Effector CD4-positive, alpha-beta T cell (primary cell): ENCODE data around the gene ITFG1.
"Not testable (repeated sequence)": the region's sequence is repeated elsewhere in the genome, so short reads cannot be mapped to it uniquely, and the experiment has no call there.

Experiments
- DNase-seq: peaks from one replicate; pipeline ENCODE4 v3.0.0-alpha.2; 2020

Gene ITFG1

DNA sequence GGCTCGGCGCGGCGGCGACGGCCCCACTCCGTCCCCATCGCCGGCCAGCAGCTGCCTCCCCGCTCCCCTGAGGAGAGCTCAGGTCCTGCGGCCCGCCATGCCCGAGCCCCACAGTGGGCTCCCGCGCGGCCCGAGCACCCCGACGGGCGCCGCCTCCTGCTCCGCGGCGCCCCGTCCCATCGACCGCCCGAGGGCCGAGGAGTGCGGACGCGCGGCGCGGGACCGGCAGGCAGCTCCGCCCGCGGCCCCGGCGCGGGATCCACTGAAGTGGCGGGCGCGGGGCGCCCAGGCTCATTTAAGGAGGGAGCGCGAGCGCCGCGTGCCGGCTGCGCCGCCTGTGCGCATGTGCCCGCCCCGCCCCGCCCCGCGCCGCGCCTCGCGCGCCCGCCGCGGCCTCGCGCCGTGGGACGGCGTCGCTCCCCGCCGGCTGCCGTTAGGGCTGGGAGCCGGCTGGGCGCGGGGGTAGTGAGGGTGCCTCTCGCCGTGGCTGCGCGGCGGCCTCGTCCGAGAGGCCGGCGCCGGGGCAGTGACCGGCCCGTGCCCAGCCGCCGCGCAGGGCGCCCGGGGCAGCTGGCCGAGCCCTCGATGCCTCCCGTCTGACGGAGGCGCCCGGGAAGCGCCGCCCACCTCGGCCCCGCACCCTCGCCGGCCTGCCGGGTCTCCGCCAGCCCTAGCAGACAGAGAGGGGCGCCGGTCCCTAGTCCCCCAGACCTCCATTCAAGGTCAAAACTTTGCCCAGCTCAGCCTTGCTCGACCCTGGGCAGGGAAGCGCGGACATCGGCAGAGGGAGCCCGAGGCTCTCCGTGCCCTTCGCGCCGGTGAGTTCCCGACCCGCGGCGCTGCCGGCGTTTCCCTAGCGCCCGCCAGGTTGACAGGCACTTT lies 316.9 kb downstream of the ITFG1 start, which contains the start of gene NETO2:
Gene NETO2, minus strand, starts transcription at position 269 of the 882 bp plus-strand sequence. CDS start 333 bp downstream, outside the sequence.
- peak; percentile 49 for DNase-seq

- DNase-seq, result peak; percentile 27
Measured at GRCh38 chr16:47142821-47143676, 317.8 kb downstream of the ITFG1 start.

DNA sequence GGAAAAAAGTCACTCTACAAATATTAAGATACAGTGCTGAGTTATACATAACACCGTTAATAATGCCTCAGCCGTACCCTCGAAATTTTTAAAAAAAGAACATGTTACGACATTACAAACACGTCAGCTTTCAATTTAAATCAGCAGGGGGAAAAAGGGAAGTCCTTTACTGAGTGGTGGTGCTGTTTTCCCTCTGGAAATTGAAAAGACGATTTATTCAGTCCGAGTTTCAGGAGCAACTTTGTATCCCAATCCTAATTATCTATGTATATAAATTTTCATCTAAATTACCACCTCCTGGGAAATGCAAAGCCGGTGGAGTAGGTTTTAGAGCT lies 318.4 kb downstream of the ITFG1 start:
- DNase-seq, result no peak

DNA sequence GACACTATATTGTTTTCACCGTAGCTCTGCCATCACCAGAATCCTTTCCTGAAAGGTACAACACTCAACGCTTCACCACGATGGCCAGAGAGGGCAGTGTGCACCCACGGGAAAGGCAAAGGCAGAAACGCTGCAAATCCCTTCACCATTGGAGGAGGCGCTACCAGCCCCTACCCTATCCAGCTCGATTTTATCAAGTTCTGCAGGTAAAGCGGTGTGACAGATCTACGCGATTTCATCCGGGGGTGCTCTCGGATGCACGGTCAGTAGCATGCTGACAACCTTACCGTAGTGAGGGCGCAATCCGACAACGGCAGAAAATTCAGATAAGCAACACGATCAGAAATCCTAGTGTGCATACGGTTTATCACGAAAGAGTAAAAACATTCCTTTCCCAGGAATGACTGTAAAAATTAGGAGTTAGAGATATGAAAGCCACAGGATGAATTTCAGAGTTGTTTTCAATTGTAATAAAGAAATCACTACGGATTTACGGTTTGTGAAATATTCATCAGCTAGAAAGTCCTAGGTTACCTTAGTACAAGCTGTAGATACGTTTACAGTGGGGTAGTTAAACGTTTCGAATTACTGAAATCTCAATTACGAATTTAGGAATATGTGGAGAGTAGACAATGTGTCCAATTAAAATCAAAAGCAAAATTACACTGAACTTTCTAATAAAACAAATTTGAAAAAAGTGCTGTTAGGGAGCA lies 318.9 kb downstream of the ITFG1 start:
- peak; percentile 77 for DNase-seq

GRCh38 chr16:47140686-47141085 lies 320.2 kb downstream of the ITFG1 start:
- no peak for DNase-seq

DNA sequence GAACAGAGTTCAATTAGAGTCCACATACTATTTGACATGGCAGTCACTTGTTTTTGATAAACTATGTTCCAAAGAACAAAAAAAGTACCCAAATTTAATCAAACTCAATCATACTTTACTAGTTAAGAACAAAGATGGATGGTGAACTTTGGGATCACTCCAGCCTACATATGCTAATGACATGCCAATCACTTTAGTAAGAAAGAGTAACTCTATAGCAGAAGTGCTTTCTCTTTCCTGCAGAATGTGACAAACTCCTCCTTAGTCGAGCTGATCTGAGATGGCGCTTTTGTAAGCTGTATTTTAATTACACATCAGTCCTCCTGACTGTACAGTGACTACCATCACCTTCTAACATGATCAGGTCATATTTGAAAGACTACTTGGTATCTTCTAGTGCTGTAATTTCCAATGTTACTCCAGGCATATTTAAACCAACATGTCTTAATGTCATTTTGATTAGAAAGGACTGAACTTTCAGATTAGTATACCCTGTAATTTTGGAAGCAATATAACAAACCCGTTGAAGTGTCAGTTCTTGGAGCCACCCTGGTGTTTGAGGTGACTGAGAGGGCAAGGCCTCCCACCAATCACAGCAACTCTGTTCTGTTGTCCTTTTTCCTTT lies 321.2 kb downstream of the ITFG1 start:
- no peak for DNase-seq

GRCh38 chr16:47137925-47138324 lies 322.9 kb downstream of the ITFG1 start:
- not testable (repeated sequence) for DNase-seq

DNA sequence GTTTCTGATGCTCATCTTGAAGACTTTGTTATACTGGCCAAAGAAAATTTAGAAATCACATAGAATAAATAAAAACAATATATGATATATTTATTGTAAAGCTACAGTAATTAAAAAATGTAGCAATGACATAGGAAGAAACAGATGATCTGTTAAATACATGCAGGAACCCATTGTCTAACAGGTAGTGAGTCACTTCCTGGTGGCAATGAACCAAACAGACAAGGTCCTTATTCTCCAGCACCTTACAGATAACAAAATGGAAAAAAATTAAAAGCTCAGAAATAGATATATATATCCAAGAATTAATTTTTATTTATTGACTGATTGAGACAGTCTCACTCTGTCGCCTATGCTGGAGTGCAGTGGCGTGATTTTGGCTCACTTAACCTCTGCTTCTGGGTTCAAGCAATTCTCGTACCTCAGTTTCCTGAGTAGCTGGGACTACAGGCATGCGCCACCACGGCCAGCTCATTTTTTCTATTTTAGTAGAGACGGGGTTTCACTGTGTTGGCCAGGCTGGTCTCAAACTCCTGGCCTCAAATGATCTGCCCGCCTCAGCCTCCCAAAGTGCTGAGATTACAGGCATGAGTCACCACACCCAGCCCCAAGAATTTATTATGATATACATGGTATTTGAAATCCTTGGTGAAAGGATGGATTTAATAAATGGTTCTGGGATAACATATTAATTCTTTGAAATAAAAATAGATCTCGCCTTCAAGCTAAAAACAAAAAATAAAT lies 324.6 kb downstream of the ITFG1 start:
- no peak for DNase-seq

DNA sequence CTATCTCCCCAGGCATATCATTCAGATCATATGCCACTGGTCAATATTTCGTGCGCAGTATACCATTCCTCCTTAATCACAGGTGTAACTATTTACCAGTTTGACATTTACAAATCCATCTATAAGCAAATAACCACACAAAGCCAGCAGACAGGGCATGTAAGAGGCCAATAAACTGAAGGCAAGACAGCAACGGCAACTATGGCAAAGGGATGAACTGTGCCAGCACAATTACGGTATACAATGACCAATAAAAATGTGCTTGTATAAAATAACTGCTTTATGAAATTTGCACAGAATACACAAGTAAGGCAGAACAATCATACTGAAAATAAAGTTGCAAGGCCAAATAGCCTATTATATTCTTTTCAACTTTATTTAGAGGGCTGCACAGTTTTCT lies 326.3 kb downstream of the ITFG1 start:
- DNase-seq, result no peak

DNA sequence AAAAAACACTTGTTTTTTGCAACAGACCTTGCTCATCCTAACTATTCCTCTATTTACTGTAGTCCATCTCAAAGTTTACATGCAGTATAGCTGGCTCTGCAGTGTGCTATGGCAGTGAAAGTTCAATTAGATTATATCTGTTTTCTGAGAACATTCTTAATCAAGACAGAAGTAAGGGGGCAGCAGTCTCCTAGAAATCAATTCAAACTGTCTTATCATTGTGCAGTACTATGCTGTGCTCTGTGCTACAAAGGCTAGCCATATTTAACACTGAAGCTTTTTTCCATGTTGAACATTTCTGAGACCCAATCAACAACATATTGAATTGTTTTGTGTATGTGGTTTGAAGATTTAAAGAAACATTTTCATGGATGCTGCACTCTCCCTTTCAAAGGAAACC lies 328.6 kb downstream of the ITFG1 start:
- DNase-seq, result no peak

DNA sequence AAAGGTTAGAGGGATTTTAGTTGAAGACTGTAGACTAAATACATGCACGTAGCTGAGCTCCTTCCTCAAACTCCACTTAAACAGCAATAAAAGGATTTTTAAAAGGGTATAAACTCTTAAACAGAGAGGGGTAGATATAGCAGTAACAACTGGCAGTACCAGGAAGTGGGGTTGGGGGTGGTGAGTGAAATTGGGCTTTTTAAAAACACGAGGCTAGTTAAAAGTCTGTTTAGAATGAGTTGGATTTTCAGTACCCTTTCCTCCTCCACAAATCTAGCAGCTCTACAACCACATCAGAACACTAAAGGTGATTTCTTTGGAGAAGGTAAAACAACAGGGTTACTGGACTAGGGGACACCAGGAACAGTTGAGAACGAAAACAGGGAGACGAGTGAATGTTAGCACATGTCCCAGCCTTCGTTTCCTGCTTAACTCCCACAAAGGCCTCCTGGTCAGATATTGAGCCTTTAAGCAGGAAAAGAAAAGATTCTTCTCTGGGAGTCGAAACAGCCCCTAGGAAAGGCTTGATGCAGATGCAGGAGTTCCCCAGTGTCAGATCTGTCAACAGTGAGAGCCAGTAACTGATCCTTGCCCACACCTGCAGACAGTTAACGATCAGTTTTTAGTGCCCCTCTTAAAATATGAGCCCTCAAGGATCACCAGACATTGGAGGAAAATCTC lies 331.0 kb downstream of the ITFG1 start:
- no peak for DNase-seq

DNA sequence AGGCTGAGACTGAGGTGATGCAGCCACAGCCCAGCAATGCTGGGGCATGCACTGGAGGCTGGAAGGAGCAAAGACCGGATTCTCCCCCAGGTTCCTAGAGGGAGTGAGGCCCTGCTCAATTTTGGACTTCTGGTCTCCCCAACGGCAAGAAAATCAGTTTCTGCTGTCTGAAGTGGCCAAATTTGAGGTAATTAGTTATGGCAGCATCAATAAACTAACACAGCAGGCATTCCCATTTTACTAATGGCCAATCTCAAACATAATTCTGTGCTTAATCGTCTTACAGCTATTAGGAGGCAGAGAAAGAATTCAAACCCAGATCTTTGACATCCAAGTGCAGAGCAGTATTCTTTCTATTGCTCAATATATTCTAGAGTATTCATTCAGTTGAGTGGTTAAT lies 333.3 kb downstream of the ITFG1 start:
- no peak for DNase-seq

DNA sequence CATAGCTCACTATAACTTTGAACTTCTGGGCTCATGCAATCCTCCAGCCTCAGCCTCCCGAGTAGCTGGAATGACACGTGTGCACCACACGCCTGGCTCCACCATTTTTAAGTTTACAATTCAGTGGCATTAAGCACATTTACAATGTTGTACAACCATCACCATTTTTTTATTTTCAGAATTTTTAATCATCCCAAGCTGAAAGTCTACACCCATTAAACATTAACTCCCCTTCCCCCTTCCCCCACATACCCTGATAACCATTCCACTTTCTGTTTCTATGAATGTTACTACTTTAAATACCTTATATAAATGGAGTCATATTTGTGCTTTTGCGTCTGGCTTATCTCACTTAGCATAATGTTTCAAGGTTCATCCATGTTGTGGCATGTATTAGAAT lies 335.1 kb downstream of the ITFG1 start:
- DNase-seq, result no peak

- DNase-seq, result no peak
Measured at GRCh38 chr16:47113130-47113529, 347.7 kb downstream of the ITFG1 start.

- no peak for DNase-seq
Measured at GRCh38 chr16:47110939-47111338, 349.9 kb downstream of the ITFG1 start.

DNA sequence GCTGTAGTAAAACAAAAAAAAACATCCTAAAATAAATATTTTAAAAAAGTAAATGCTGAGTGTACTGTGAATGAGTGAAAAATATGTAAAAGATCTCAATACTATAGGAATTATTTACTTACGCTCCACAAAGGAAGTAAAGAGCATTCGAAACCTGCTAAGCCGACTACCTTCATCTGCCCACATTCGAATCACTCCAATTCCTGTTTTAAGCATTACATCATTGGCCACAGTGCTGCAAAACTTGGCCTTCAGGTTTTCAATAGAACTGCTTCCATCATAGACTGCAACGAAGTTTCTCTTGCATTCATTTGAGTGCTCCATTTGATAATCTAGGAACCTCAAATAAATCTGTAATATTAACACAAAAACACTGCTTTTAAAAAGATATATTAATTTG lies 351.5 kb downstream of the ITFG1 start:
- no peak for DNase-seq
